Activated CD4-positive, CD25-positive, alpha-beta regulatory T cell treated with anti-CD3 and anti-CD28 coated beads, Interleukin-2, amount 50 U/mL, for 24 hours (primary cell): ENCODE data around the gene FFAR1.

Source experiments
- ATAC-seq, 2 donors: fragments of 150-1000 bp; cut with Tn5 transposase; one replicate each; pipeline ENCODE4 v1.10.0; 2021; ENCODE audit warnings: mild to moderate bottlenecking in 1 of 2, moderate library complexity in 1 of 2

FFAR1 gene

GRCh38 chr19:35347171-35347929 lies at the start of gene FFAR1:
Gene FFAR1 (plus strand): TSS chr19:35347902. CDS start chr19:35351552, 3,650 bp downstream.
- peak; percentile 47 to 62 for ATAC-seq

- ATAC-seq, result no peak
Observed at GRCh38 chr19:35297922-35298321, 49.8 kb upstream of the FFAR1 start.

DNA sequence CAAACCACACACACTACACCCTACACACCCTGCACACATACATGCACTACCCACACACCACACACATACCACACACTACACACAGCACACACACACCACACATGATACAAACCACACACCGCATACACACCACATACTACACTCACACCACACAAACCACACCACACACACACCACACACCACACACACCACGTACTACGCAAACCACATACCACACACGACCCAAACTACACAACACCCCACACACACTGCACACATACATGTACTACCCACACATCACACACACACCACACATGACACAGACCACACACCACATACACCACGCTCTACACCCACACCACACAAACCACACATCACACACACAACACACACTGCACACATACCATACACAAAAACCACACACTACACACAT lies 49.1 kb upstream of the FFAR1 start:
- no peak for ATAC-seq

DNA sequence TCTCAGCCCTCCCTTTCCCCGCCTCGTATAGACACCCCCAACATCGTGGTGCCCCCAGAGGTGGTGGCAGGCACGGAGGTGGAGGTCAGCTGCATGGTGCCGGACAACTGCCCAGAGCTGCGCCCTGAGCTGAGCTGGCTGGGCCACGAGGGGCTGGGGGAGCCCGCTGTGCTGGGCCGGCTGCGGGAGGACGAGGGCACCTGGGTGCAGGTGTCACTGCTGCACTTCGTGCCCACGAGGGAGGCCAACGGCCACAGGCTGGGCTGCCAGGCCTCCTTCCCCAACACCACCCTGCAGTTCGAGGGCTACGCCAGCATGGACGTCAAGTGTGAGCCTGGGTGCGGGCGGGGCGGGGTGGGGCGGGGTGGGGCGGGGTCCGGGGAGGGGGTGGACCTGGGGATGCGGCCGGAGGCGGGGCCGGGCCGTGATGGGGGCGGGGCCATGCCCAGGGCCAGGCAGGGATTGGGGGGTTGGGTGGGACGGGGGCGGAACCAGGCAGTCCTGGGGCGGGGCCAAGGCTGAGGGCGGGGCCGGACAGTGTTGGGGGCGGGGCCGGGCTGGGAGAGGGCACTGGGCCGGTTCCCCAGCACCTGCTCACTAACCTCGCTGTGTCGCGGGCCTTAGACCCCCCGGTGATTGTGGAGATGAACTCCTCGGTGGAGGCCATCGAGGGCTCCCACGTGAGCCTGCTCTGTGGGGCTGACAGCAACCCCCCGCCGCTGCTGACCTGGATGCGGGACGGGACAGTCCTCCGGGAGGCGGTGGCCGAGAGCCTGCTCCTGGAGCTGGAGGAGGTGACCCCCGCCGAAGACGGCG lies 48.0 kb upstream of the FFAR1 start:
- no peak for ATAC-seq

GRCh38 chr19:35300339-35300649 lies 47.4 kb upstream of the FFAR1 start:
- no peak for ATAC-seq

DNA sequence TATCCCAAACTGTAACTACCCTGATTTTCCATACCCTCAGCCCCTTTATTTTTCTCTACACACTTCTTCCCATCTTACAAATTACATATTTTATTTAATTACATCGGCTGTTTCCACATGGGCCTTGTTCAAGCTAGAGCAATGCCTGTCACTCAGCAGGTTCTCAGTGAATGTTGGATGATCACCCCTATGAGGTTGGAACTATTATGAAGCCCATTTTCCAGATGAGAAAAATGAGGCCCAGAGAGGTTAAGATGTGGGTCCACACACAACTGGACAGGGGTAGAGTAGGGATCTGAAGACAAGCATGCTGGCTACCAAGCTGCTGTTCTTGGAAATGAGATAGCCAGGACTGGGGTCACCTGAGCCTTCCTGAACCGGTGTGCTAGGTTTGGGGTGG lies 45.7 kb upstream of the FFAR1 start:
- no peak for ATAC-seq

- ATAC-seq, result no peak
Observed at GRCh38 chr19:35302446-35302845, 45.3 kb upstream of the FFAR1 start.

- ATAC-seq, result no peak
Observed at GRCh38 chr19:35303357-35303915, 44.3 kb upstream of the FFAR1 start.

DNA sequence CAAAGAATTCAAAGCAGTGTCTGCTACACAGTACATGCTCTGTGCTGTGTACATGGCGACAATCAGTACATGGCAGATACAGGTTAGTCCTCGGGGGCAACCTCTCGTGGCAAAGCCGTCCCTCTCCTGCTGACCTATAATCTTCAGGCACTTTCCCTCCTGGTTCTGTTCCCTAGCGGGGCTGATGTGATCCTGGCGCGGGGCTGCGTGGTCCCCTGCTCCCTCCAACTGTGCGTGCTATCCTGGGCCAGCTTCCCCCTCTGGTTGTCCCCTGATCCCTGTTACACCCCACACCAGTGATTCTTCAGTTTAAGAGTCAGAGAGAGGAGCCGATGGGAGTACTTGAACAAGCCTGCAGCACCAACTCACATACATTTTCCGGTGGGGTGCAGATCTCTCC lies 43.7 kb upstream of the FFAR1 start:
- ATAC-seq, result no peak

GRCh38 chr19:35305181-35305580 lies 42.5 kb upstream of the FFAR1 start:
- no peak for ATAC-seq

GRCh38 chr19:35306473-35307246 lies 41.0 kb upstream of the FFAR1 start:
- no peak for ATAC-seq

- no peak for ATAC-seq
Observed at GRCh38 chr19:35307931-35308330, 39.8 kb upstream of the FFAR1 start.

GRCh38 chr19:35308910-35309309 lies 38.8 kb upstream of the FFAR1 start:
- ATAC-seq, result no peak

DNA sequence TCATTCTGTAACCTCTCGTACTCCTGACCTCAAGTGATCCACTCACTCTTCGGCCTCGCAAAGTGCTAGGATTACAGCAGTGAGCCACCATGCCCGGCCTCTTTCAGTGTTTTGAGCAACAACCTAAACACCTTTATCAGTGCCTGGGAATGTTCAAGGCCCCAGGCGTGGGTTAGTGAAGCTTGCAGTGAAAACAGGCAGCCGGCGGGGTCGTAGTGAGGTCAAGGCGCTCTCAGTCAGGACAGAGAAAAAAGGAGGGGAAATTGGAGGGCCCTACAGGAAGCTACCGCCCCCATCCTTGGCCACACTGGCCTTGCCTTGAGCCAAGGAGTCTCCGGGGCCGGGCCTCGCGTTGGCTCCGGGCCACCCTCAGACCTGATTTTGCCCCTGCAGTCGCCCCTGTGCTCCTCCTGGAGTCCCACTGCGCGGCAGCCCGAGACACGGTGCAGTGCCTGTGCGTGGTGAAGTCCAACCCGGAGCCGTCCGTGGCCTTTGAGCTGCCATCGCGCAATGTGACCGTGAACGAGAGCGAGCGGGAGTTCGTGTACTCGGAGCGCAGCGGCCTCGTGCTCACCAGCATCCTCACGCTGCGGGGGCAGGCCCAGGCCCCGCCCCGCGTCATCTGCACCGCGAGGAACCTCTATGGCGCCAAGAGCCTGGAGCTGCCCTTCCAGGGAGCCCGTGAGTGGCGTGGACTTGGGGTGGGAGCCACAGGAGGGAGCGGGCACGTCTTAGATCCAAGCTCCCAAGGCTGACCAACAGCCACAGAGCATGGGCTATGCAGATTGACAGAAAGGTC lies 38.0 kb upstream of the FFAR1 start:
- no peak for ATAC-seq

GRCh38 chr19:35310331-35310730 lies 37.4 kb upstream of the FFAR1 start:
- no peak for ATAC-seq

DNA sequence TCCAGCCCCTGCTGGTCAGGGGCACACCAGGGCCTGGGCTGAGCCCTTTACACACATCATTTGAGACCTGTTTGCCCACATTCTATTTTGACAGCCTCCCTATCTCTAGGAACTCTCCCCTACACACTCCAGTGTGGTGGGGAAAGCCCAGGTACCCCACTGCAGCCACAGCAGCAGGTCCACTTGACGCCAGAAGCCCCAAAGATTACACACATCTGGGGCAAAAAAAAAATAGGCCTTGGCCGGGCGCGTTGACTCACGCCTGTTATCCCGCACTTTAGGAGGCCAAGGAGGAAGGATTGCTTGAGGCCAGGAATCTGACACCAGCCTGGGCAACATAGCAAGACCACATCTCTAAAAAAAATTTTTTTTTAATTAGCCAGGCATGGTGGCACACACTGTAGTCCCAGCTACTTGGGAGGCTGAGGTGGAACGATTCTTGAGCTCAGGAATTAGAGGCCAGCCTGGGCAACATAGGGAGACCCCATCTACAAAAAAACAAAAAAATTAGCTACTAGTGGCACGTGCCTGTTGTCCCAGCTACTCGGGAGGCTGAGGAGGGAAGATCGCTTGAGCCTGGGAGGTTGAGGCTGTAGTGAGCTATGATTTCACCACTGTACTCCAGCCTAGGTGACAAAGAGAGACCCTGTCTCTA lies 36.8 kb upstream of the FFAR1 start:
- no peak for ATAC-seq

GRCh38 chr19:35311901-35312665 lies 35.6 kb upstream of the FFAR1 start:
- no peak for ATAC-seq

- ATAC-seq, result no peak
Observed at GRCh38 chr19:35313587-35313986, 34.1 kb upstream of the FFAR1 start.

DNA sequence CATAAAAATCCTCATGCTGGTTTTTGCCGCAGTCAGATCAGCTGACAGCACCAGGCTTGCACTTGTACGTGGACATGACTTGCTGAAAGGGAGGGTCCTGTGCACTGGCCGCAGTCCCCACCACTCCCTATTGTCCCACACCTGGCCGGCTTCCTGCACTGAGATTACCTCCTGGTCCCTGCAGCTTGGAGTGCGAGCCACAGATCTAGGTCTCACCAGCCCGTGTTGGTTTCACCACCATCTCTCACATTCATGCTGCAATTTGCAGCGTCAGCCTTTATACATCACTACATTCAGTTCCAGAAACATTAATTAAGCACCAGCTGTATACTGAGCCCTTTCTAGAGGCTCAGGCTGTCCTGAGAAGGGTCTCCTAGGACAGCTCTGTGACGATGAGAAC lies 33.7 kb upstream of the FFAR1 start:
- ATAC-seq, result no peak

- ATAC-seq, result no peak
Observed at GRCh38 chr19:35314858-35315470, 32.7 kb upstream of the FFAR1 start.

DNA sequence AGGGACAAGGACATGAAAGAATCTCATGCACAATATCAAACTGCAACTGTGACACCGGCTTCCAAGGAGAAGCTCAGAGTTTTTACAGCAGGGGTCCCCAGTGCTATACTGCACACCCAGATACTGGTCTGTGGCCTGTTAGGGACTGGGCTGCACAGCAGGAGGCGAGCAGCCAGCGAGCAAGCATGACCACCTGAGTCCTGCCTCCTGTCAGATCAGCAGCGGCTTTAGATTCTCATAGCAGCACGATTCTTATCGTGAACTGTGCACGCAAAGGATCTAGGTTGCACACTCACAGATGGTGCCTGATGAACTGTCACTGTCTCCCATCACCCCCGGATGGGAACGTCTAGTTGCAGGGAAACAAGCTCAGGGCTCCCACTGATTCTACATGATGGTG lies 31.8 kb upstream of the FFAR1 start:
- no peak for ATAC-seq
